T-cell (primary cell): ENCODE data around the gene PTPRS. TPM values are rescaled to one million over a fixed set of nuclear protein-coding genes. Genes with fewer than 3 reads are reported as not detected.
A peak's percentile ranks its signal among the peaks of the same experiment; 100 is the strongest.

ENCODE experiments used
- ATAC-seq, 4 experiments: fragments of 200-7000 bp in 3 of 4; fragments of 150-1000 bp in 1 of 4; cut with Tn5 transposase; replicated peaks in 1 of 4; 1 replicate in 3 of 4; 2 replicates in 1 of 4; pipeline ENCODE4 v1.10.0; 2021; ENCODE audit warnings: moderate library complexity in 3 of 4, mild to moderate bottlenecking in 2 of 4, moderate number of reproducible peaks in 1 of 4
- CTCF ChIA-PET, 2 donors: fragments of 300-600 bp; sonication (Branson Sonifier 250); formaldehyde crosslinking; loops; one replicate each; lab custom pipeline; 2022; ENCODE audit warnings: antibody characterized with exemption in 2 of 2; lab: Charles Lee
- POLR2A ChIA-PET, 2 donors: fragments of 300-600 bp; sonication (Branson Sonifier 250); formaldehyde crosslinking; loops; one replicate each; lab custom pipeline; 2022; ENCODE audit warnings: antibody characterized with exemption in 2 of 2; lab: Charles Lee
- DNase-seq, 35 experiments: peaks; one replicate each; pipeline versions ENCODE4 v3.0.0 to v3.0.0-alpha.2; 2013 to 2023
- H3K27ac ChIP-seq: one replicate; pipeline ENCODE4 v1.5.1; 2013; ENCODE audit warnings: low read length
- H3K27me3 ChIP-seq, 2 experiments: replicated peaks in 1 of 2; 1 replicate in 1 of 2; 2 replicates in 1 of 2; pipeline versions ENCODE4 v1.6.1 to v1.7.0; 2013; ENCODE audit warnings: low read length in 1 of 2, mixed read lengths in 1 of 2; ENCODE audit not compliant: control insufficient read depth in 2 of 2, insufficient read depth in 2 of 2; ENCODE audit errors: extremely low read depth in 1 of 2
- H3K36me3 ChIP-seq, 2 donors: 1 replicate in 1 of 2; 2 replicates in 1 of 2; pipeline versions ENCODE4 v1.6.1 to v1.7.0; 2013; ENCODE audit warnings: low read length in 1 of 2; ENCODE audit not compliant: control insufficient read depth in 2 of 2, insufficient read depth in 1 of 2; ENCODE audit errors: extremely low read depth in 1 of 2
- H3K4me1 ChIP-seq, 2 experiments: 1 replicate in 1 of 2; 2 replicates in 1 of 2; pipeline versions ENCODE4 v1.6.1 to v1.7.0; 2013; ENCODE audit warnings: low read length in 2 of 2, mixed read lengths in 1 of 2; ENCODE audit not compliant: insufficient read depth in 2 of 2, control insufficient read depth in 1 of 2; ENCODE audit errors: extremely low read depth in 1 of 2
- H3K4me3 ChIP-seq, 2 donors: 1 replicate in 1 of 2; 2 replicates in 1 of 2; pipeline versions ENCODE4 v1.5.1 to v1.7.0; 2013; ENCODE audit warnings: mild to moderate bottlenecking in 2 of 2, low read length in 1 of 2, moderate library complexity in 1 of 2; ENCODE audit not compliant: control insufficient read depth in 1 of 2; ENCODE audit errors: extremely low read depth in 1 of 2
- H3K9me3 ChIP-seq: 2 replicates; pipeline ENCODE4 v1.7.0; 2013
- H3K27ac Mint-ChIP-seq, 2 donors: one replicate each; pipeline ENCODE4 v1.8.0; 2020 to 2021; ENCODE audit warnings: mild to moderate bottlenecking in 2 of 2, mixed read lengths in 2 of 2
- H3K27me3 Mint-ChIP-seq, 2 donors: one replicate each; pipeline ENCODE4 v1.8.0; 2021 to 2022; ENCODE audit warnings: mixed read lengths in 2 of 2
- H3K36me3 Mint-ChIP-seq: one replicate; pipeline ENCODE4 v1.8.0; 2021; ENCODE audit warnings: mixed read lengths
- H3K4me1 Mint-ChIP-seq, 3 donors: one replicate each; pipeline ENCODE4 v1.8.0; 2020 to 2022; ENCODE audit warnings: mixed read lengths in 3 of 3, mild to moderate bottlenecking in 1 of 3
- H3K4me3 Mint-ChIP-seq, 3 donors: one replicate each; pipeline ENCODE4 v1.8.0; 2020 to 2022; ENCODE audit warnings: mild to moderate bottlenecking in 3 of 3, mixed read lengths in 3 of 3, moderate library complexity in 3 of 3
- H3K9me3 Mint-ChIP-seq, 3 donors: one replicate each; pipeline ENCODE4 v1.8.0; 2020 to 2022; ENCODE audit warnings: mixed read lengths in 3 of 3
- WGBS: methylation state at CpG from one replicate; pipeline ENCODE4 v1.1.5; 2013; ENCODE audit warnings: missing lambda C conversion rate; ENCODE audit not compliant: insufficient coverage; 5-methylcytosine and 5-hydroxymethylcytosine counted together
- total RNA-seq, 35 experiments: library from RNA in 6 of 35; stranded (reverse) in 6 of 35; fragments of 120-200 nt in 1 of 35; gene quantifications; one replicate each; pipeline versions ENCODE4 v1.2.1 to v1.2.4 and lab custom pipeline; 2013 to 2026

Gene PTPRS
- total RNA-seq, 5 donors from 2014 or later (not counting 1 experiment from before 2014, with no cell fraction given): 2.9 to 5.6 (median 4.1) TPM

- ChIA-PET POLR2A (no interaction called here), CTCF (no interaction called here)
- H3K4me3 ChIP-seq: no peak overlapping the region
- no peaks in the 10 kb centered on the region for H3K9me3 ChIP-seq
- Mint-ChIP-seq H3K36me3 (no peaks in the 10 kb centered on the region), H3K4me1 (no peaks in the 10 kb centered on the region), H3K27ac (no peak overlapping the region), H3K9me3 (no peaks in the 10 kb centered on the region), H3K27me3 (peaks cover 40 to 61% of the 10 kb centered on the region in 2 donors), H3K4me3 (no peak overlapping the region)
- H3K4me1 ChIP-seq: no peaks in the 10 kb centered on the region
- H3K27me3 ChIP-seq: peaks cover 2 to 59% of the 10 kb centered on the region in 2 experiments
- no peak overlapping the region for H3K27ac ChIP-seq
- ATAC-seq (no peak), DNase-seq (no peak)
- H3K36me3 ChIP-seq: no peaks in the 10 kb centered on the region
- 75% methylated on average over 5 of the region's 13 CpGs for WGBS
These were observed 16.3 kb upstream of the PTPRS start for GRCh38 chr19:5356918-5357317.

GRCh38 chr19:5356428-5356827 lies 15.8 kb upstream of the PTPRS start:
- no peak overlapping the region for H3K27ac ChIP-seq
- no peak for DNase-seq
- CTCF ChIA-PET: no interaction called here
- peaks cover 40 to 63% of the 10 kb centered on the region in 2 donors for H3K27me3 Mint-ChIP-seq
- no peak for ATAC-seq
- no peak overlapping the region for H3K4me3 ChIP-seq
- POLR2A ChIA-PET: no interaction called here
- H3K9me3 ChIP-seq: no peaks in the 10 kb centered on the region
- H3K27ac Mint-ChIP-seq: no peak overlapping the region
- no peaks in the 10 kb centered on the region for H3K36me3 ChIP-seq
- H3K4me3 Mint-ChIP-seq: no peak overlapping the region
- H3K27me3 ChIP-seq: peaks cover 2 to 57% of the 10 kb centered on the region in 2 experiments
- no peaks in the 10 kb centered on the region for H3K36me3 Mint-ChIP-seq
- no peaks in the 10 kb centered on the region for H3K4me1 ChIP-seq
- H3K4me1 Mint-ChIP-seq: no peaks in the 10 kb centered on the region
- no CpG with 5 or more reads among the region's 5 CpGs for WGBS
- H3K9me3 Mint-ChIP-seq: no peaks in the 10 kb centered on the region

GRCh38 chr19:5355693-5356092 lies 15.1 kb upstream of the PTPRS start:
- Mint-ChIP-seq H3K4me1 (no peaks in the 10 kb centered on the region), H3K4me3 (no peak overlapping the region), H3K36me3 (no peaks in the 10 kb centered on the region), H3K27ac (no peak overlapping the region), H3K27me3 (peaks cover 37 to 63% of the 10 kb centered on the region in 2 donors), H3K9me3 (no peaks in the 10 kb centered on the region)
- no peak overlapping the region for H3K4me3 ChIP-seq
- ChIA-PET POLR2A (no interaction called here), CTCF (no interaction called here)
- ATAC-seq (no peak), DNase-seq (no peak)
- WGBS: 54% methylated on average over 3 of the region's 5 CpGs
- H3K9me3 ChIP-seq: no peaks in the 10 kb centered on the region
- H3K36me3 ChIP-seq: no peaks in the 10 kb centered on the region
- H3K27ac ChIP-seq: no peak overlapping the region
- no peaks in the 10 kb centered on the region for H3K4me1 ChIP-seq
- peaks cover 2 to 52% of the 10 kb centered on the region in 2 experiments for H3K27me3 ChIP-seq

- no peaks in the 10 kb centered on the region for H3K36me3 ChIP-seq
- no peak for ATAC-seq
- no peaks in the 10 kb centered on the region for H3K4me1 ChIP-seq
- Mint-ChIP-seq H3K4me3 (no peak overlapping the region), H3K4me1 (no peaks in the 10 kb centered on the region), H3K27me3 (peaks cover 39 to 59% of the 10 kb centered on the region in 2 donors), H3K36me3 (no peaks in the 10 kb centered on the region), H3K9me3 (no peaks in the 10 kb centered on the region), H3K27ac (no peak overlapping the region)
- H3K4me3 ChIP-seq: no peak overlapping the region
- POLR2A ChIA-PET: no interaction called here
- no peak for DNase-seq
- no peaks in the 10 kb centered on the region for H3K9me3 ChIP-seq
- 69% methylated on average over 9 of the region's 9 CpGs for WGBS
- H3K27ac ChIP-seq: no peak overlapping the region
- H3K27me3 ChIP-seq: peaks cover 2 to 49% of the 10 kb centered on the region in 2 experiments
- CTCF ChIA-PET: no interaction called here
These were observed 14.5 kb upstream of the PTPRS start for GRCh38 chr19:5355076-5355475.

GRCh38 chr19:5354403-5354802 lies 13.8 kb upstream of the PTPRS start:
- no peaks in the 10 kb centered on the region for H3K4me1 ChIP-seq
- 75% methylated on average over 3 of the region's 4 CpGs for WGBS
- Mint-ChIP-seq H3K4me3 (no peak overlapping the region), H3K4me1 (no peaks in the 10 kb centered on the region), H3K36me3 (no peaks in the 10 kb centered on the region), H3K9me3 (no peaks in the 10 kb centered on the region), H3K27me3 (peaks cover 38 to 58% of the 10 kb centered on the region in 2 donors), H3K27ac (no peak overlapping the region)
- ChIA-PET POLR2A (no interaction called here), CTCF (no interaction called here)
- no peak overlapping the region for H3K4me3 ChIP-seq
- ATAC-seq (no peak), DNase-seq (peak in 1 of 35 experiments; percentile 14)
- no peak overlapping the region for H3K27ac ChIP-seq
- peaks cover 2 to 44% of the 10 kb centered on the region in 2 experiments for H3K27me3 ChIP-seq
- no peaks in the 10 kb centered on the region for H3K36me3 ChIP-seq
- H3K9me3 ChIP-seq: no peaks in the 10 kb centered on the region

- DNase-seq: no peak
- peaks cover 0 to 40% of the 10 kb centered on the region in 2 experiments for H3K27me3 ChIP-seq
- no peak overlapping the region for H3K27ac ChIP-seq
- H3K36me3 ChIP-seq: no peaks in the 10 kb centered on the region
- ATAC-seq: no peak
- H3K27ac Mint-ChIP-seq: no peak overlapping the region
- no peaks in the 10 kb centered on the region for H3K4me1 Mint-ChIP-seq
- no peaks in the 10 kb centered on the region for H3K9me3 ChIP-seq
- H3K36me3 Mint-ChIP-seq: no peaks in the 10 kb centered on the region
- peaks cover 0 to 5% (median 4%) of the 10 kb centered on the region in 3 donors for H3K9me3 Mint-ChIP-seq
- WGBS: 66% methylated on average over 6 of the region's 8 CpGs
- ChIA-PET POLR2A (no interaction called here), CTCF (no interaction called here)
- peaks cover 41 to 43% of the 10 kb centered on the region in 2 donors for H3K27me3 Mint-ChIP-seq
- H3K4me3 ChIP-seq: no peak overlapping the region
- no peak overlapping the region for H3K4me3 Mint-ChIP-seq
- no peaks in the 10 kb centered on the region for H3K4me1 ChIP-seq
These were observed 11.7 kb upstream of the PTPRS start for GRCh38 chr19:5352229-5352763.
